ENCODE results near the gene EHMT2. TPM values are rescaled to one million over a fixed set of nuclear protein-coding genes. Genes with fewer than 3 reads are reported as not detected.

EHMT2 gene
- total and polyA plus RNA-seq, 2 of the 13 experiments (the other 11 are each of a cell fraction or from before 2014, with no cell fraction given), result 55.2 to 69.2 TPM

- no peak for TF ChIP-seq GMEB1 (CRISPR knock-in tag; IDR thresholded peaks at IDR 0.05; ENCODE audit: borderline replicate concordance)
- TF ChIP-seq ARID5B (CRISPR knock-in tag; IDR thresholded peaks at IDR 0.05), result peak; percentile 21; the same call in 1 of the 2 replicates
- 0 out of 2 replicates have a peak, but pooled peaks have one; percentile 47 for TF ChIP-seq ZNF572 (CRISPR knock-in tag; IDR thresholded peaks at IDR 0.05)
- no peak for TF ChIP-seq NFE2 (CRISPR knock-in tag; IDR thresholded peaks at IDR 0.05)
- TF ChIP-seq ZNF770 (CRISPR knock-in tag; IDR thresholded peaks at IDR 0.05), result peak; percentile 17; the same call in 1 of the 2 replicates
- TF ChIP-seq ZNF781 (CRISPR knock-in tag; IDR thresholded peaks at IDR 0.05; ENCODE audit: borderline replicate concordance, not compliant biosample characterization), result no peak
- no peak for TF ChIP-seq SOX6 (IDR thresholded peaks at IDR 0.05)
- TF ChIP-seq SOX6 (CRISPR knock-in tag; IDR thresholded peaks at IDR 0.05), result 0 out of 2 replicates have a peak, but pooled peaks have one; percentile 25
- peak; percentile 57; the same call in 1 of the 2 replicates for TF ChIP-seq MIXL1 (CRISPR knock-in tag; IDR thresholded peaks at IDR 0.05)
- TF ChIP-seq CBFB (CRISPR knock-in tag; IDR thresholded peaks at IDR 0.05), result no peak
- TF ChIP-seq STAG1 (CRISPR knock-in tag; IDR thresholded peaks at IDR 0.05), result peak; percentile 87
Observed at GRCh38 chr6:31922942-31923341, 25.4 kb upstream of the EHMT2 start (continued).

Data from HepG2 (cell line).